Adrenal gland (tissue), 12 donors: ENCODE data around the gene ASB2. TPM values are rescaled to one million over a fixed set of nuclear protein-coding genes. Genes with fewer than 3 reads are reported as not detected.

ENCODE experiments used
- DNase-seq, 7 donors: peaks; one replicate each; pipeline ENCODE4 v3.0.0-alpha.2; 2019 to 2020
- H3K27ac ChIP-seq, 5 donors: fragments of 200-600 bp; sonication (generic) in 4 of 5; 1 replicate in 3 of 5; 2 replicates in 2 of 5; pipeline versions ENCODE4 v1.5.1 to v1.8.0; 2016 to 2020; ENCODE audit warnings: mild to moderate bottlenecking in 1 of 5
- H3K27me3 ChIP-seq: fragments of 200-600 bp; 2 replicates; pipeline ENCODE4 v1.8.0; 2021
- H3K36me3 ChIP-seq, 2 donors: fragments of 200-600 bp; replicated peaks in 1 of 2; 1 replicate in 1 of 2; 2 replicates in 1 of 2; pipeline versions ENCODE4 v1.5.1 to v1.8.0; 2018 to 2022
- H3K4me1 ChIP-seq, 2 donors: fragments of 200-600 bp; replicated peaks in 1 of 2; 1 replicate in 1 of 2; 2 replicates in 1 of 2; pipeline versions ENCODE4 v1.5.1 to v1.8.0; 2018 to 2021
- H3K4me3 ChIP-seq, 4 donors: fragments of 200-600 bp; sonication (generic) in 3 of 4; one replicate each; pipeline ENCODE4 v1.5.1; 2016 to 2018
- H3K9me3 ChIP-seq, 3 donors: fragments of 200-600 bp; sonication (generic) in 1 of 3; replicated peaks in 1 of 3; 1 replicate in 2 of 3; 2 replicates in 1 of 3; pipeline versions ENCODE4 v1.5.1 to v1.8.0; 2016 to 2021
- CTCF ChIP-seq, 6 experiments: fragments of 450-650 bp in 4 of 6; fragments of 200-600 bp in 2 of 6; sonication (generic) in 1 of 6; IDR thresholded peaks; 1 replicate in 5 of 6; 2 replicates in 1 of 6; pipeline versions ENCODE4 v1.5.1 to v1.8.0; 2016 to 2021; ENCODE audit warnings: antibody characterized with exemption in 6 of 6, mild to moderate bottlenecking in 2 of 6, moderate library complexity in 1 of 6
- POLR2A ChIP-seq, 2 donors: fragments of 450-650 bp; IDR thresholded peaks; one replicate each; pipeline ENCODE4 v1.6.1; 2017; ENCODE audit warnings: antibody characterized with exemption in 2 of 2, mild to moderate bottlenecking in 2 of 2, moderate library complexity in 1 of 2
- WGBS, 4 donors: extraction: QIAGEN DNeasy Blood & Tissue Kit in 2 of 4; methylation state at CpG; one replicate each; pipeline versions ENCODE4 v1.1.5 to v1.1.7; 2013 to 2017; 5-methylcytosine and 5-hydroxymethylcytosine counted together
- intact Hi-C, 2 donors: fragments of 100-400 bp; cut with DNase I; formaldehyde crosslinking; loops; one replicate each; pipeline versions ENCODE4 v1.14.1 to v1.15.0; 2022 to 2023
- polyA plus RNA-seq, 3 donors: library from polyadenylated mRNA; stranded (reverse); fragments of 200-250 nt in 2 of 3; fragments of 350-450 nt in 1 of 3; fragmentation: Illumina TruSeq in 1 of 3; extraction: RNeasy Lipid Tissue Mini Kit (QIAGEN cat#74804) in 1 of 3; gene quantifications; one replicate each; pipeline ENCODE4 v1.2.3, GENCODE V29; 2013 to 2014
- total RNA-seq, 9 donors: library from RNA; depleted of rRNA in 4 of 9; stranded (reverse); fragments of >200 nt in 4 of 9; fragments of 120-200 nt in 1 of 9; fragmentation: NEBNext Ultra II Directional in 1 of 9; extraction: Animal tissue kit (Norgen Biotek cat#: 25700) in 1 of 9; gene quantifications; one replicate each; pipeline versions ENCODE4 v1.1.0 to v1.2.4, GENCODE V29; 2013 to 2023
- donor health status: healthy with polysubstance abuse.
- donor health status: Bipolar disorder and iron deficiency.
- donor health status: DM: yes; HTN: yes; CAD: no.
- donor health status: DM: no; HTN: no; CAD: no.
- donor health status: DM: no; HTN: no; CAD: no.
- donor health status: DM: yes; HTN: yes; CAD: no.

The ASB2 gene
- total and polyA plus RNA-seq, 12 donors: 0.19 to 5.9 (median 0.66) TPM; not detected in 1

GRCh38 chr14:94005324-94006073, 29.1 kb upstream of the ASB2 start:
- H3K27me3 ChIP-seq: peaks cover 7% of the 10 kb centered on the region
- no peaks in the 10 kb centered on the region for H3K9me3 ChIP-seq
- no peak overlapping the region for H3K4me3 ChIP-seq
- H3K4me1 ChIP-seq: no peaks in the 10 kb centered on the region
- H3K27ac ChIP-seq: no peak overlapping the region
- no peaks in the 10 kb centered on the region for H3K36me3 ChIP-seq
- TF ChIP-seq POLR2A (IDR thresholded peaks at IDR 0.05) (no peak), CTCF (IDR thresholded peaks at IDR 0.05) (peak in 1 of 6 experiments; percentile 6)
- 53 to 58% (median 54%) methylated on average over 14 of the region's 14 CpGs for WGBS, 4 donors
- intact Hi-C loops: no loop called here
- no peak for DNase-seq

- 42 to 77% (median 62%) methylated on average over 2 to 8 of the region's 8 CpGs for WGBS, 4 donors
- TF ChIP-seq POLR2A (IDR thresholded peaks at IDR 0.05) (no peak), CTCF (IDR thresholded peaks at IDR 0.05) (no peak)
- Histone ChIP-seq H3K36me3 (no peaks in the 10 kb centered on the region), H3K27me3 (peaks cover 7% of the 10 kb centered on the region), H3K4me1 (no peaks in the 10 kb centered on the region), H3K27ac (no peak overlapping the region), H3K9me3 (no peaks in the 10 kb centered on the region), H3K4me3 (no peak overlapping the region)
- intact Hi-C loops: loop anchor here in 1 of 2 donors (5.0 kb wide), 1 partner anchor 62 kb away; no protein-coding TSS in a partner anchor
- no peak for DNase-seq
These were observed 27.6 kb upstream of the ASB2 start for GRCh38 chr14:94004015-94004414.

GRCh38 chr14:94003397-94003796, 27.0 kb upstream of the ASB2 start:
- no peaks in the 10 kb centered on the region for H3K4me1 ChIP-seq
- peaks cover 7% of the 10 kb centered on the region for H3K27me3 ChIP-seq
- H3K27ac ChIP-seq: no peak overlapping the region
- WGBS, 4 donors: 63 to 95% (median 72%) methylated on average over 4 of the region's 4 CpGs
- intact Hi-C loops: loop anchor here in 1 of 2 donors (5.0 kb wide), 1 partner anchor 61 kb away; no protein-coding TSS in a partner anchor
- TF ChIP-seq POLR2A (IDR thresholded peaks at IDR 0.05) (no peak), CTCF (IDR thresholded peaks at IDR 0.05) (no peak)
- no peak for DNase-seq
- H3K4me3 ChIP-seq: no peak overlapping the region
- H3K9me3 ChIP-seq: no peaks in the 10 kb centered on the region
- H3K36me3 ChIP-seq: no peaks in the 10 kb centered on the region

- Histone ChIP-seq H3K36me3 (no peaks in the 10 kb centered on the region), H3K4me1 (no peaks in the 10 kb centered on the region), H3K4me3 (no peak overlapping the region), H3K9me3 (no peaks in the 10 kb centered on the region), H3K27me3 (peaks cover 7% of the 10 kb centered on the region), H3K27ac (no peak overlapping the region)
- intact Hi-C loops: loop anchor here in 1 of 2 donors (5.0 kb wide), 1 partner anchor 59 kb away; no protein-coding TSS in a partner anchor
- TF ChIP-seq CTCF (IDR thresholded peaks at IDR 0.05) (peak; percentile 94 to 99 (median 96)), POLR2A (IDR thresholded peaks at IDR 0.05) (no peak)
- 39 to 59% (median 46%) methylated on average over 21 to 26 of the region's 26 CpGs for WGBS, 4 donors
- DNase-seq: peak; percentile 65 to 84 (median 69)
These were observed 25.4 kb upstream of the ASB2 start for GRCh38 chr14:94001501-94002396.
